Fibroblast of pulmonary artery (primary cell): ENCODE results near the gene MAP3K6.

Experiments
- DNase-seq: peaks from one replicate; pipeline ENCODE4 v3.0.0-alpha.2; 2010; ENCODE audit warnings: low read depth
- H3K4me3 ChIP-seq: replicated peaks from 2 replicates; pipeline ENCODE4 v1.5.1; 2011; ENCODE audit warnings: low read depth, mild to moderate bottlenecking, control low read depth, low read length, moderate library complexity
- CTCF ChIP-seq: IDR thresholded peaks from 2 replicates; pipeline ENCODE4 v1.5.1; 2011; ENCODE audit warnings: mild to moderate bottlenecking, control low read depth, low read length, inconsistent platforms; ENCODE audit errors: missing control alignments

MAP3K6 gene

GRCh38 chr1:27331922-27332321, 34.8 kb downstream of the MAP3K6 start:
- H3K4me3 ChIP-seq: no peak overlapping the region
- TF ChIP-seq CTCF: no peak
- DNase-seq: no peak

- TF ChIP-seq CTCF: no peak
- H3K4me3 ChIP-seq: no peak overlapping the region
- DNase-seq: no peak
These were observed 35.3 kb downstream of the MAP3K6 start for GRCh38 chr1:27331426-27331825.

- TF ChIP-seq CTCF: no peak
- H3K4me3 ChIP-seq: no peak overlapping the region
- no peak for DNase-seq
These were observed 36.0 kb downstream of the MAP3K6 start for GRCh38 chr1:27330786-27331185.

- H3K4me3 ChIP-seq: no peak overlapping the region
- no peak for TF ChIP-seq CTCF
- DNase-seq: no peak
These were observed 38.8 kb downstream of the MAP3K6 start for GRCh38 chr1:27327964-27328363.

- no peak overlapping the region for H3K4me3 ChIP-seq
- no peak for TF ChIP-seq CTCF
- DNase-seq: no peak
These were observed 41.5 kb downstream of the MAP3K6 start for GRCh38 chr1:27325286-27325685.

- no peak for TF ChIP-seq CTCF
- no peak for DNase-seq
- H3K4me3 ChIP-seq: peak overlapping the region; percentile 100
These were observed 44.1 kb downstream of the MAP3K6 start for GRCh38 chr1:27322569-27323240.
